Endometrial microvascular endothelial cells (primary cell): ENCODE measurements around the gene CALCOCO2. TPM values are rescaled to one million over a fixed set of nuclear protein-coding genes. Genes with fewer than 3 reads are reported as not detected.
"Not testable (repeated sequence)": the region's sequence is repeated elsewhere in the genome, so short reads cannot be mapped to it uniquely, and the experiment has no call there.

Source experiments
- in situ Hi-C: cut with HindIII; loops from 2 replicates; pipeline ENCODE4 v1.10.0; 2017; ENCODE audit warnings: low sequenced_read_pairs, low pct_unique_long_range_greater_than_20kb; ENCODE audit errors: inconsistent ontology term
- total RNA-seq: library from RNA; depleted of rRNA; stranded (reverse); fragments of >200 nt; gene quantifications from one replicate; pipeline ENCODE4 v1.2.3, GENCODE V29; 2015; ENCODE audit errors: inconsistent ontology term

Gene CALCOCO2
- total RNA-seq, 1 donor from 2014 or later: 42.0 TPM

DNA sequence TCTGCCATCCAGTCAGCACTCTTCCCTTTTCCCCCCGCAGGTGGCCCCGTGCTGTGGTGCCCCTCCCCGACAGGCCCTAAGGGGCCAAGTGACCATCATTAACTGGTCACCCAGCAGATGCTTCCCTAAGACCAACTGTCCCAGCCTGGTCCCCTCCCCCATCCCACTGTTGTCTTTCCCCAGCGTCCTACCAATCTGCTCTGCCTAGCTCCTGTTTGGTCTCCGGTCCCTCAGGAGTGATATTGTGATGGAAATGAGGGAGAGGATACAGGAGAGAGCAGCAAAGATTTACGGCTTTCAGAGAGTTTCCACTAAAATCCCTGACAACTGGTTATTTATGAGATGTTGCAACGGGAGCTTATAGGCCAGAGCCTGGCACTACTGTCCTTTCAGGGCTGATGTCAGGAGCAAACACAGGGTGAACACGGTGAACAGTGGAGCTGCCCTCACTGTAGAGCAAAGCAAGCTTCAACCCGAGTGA is 12.4 kb upstream of the CALCOCO2 start:
- in situ Hi-C loops: loop anchor here (10.0 kb wide), 1 partner anchor 66 kb away; no protein-coding TSS in a partner anchor

DNA sequence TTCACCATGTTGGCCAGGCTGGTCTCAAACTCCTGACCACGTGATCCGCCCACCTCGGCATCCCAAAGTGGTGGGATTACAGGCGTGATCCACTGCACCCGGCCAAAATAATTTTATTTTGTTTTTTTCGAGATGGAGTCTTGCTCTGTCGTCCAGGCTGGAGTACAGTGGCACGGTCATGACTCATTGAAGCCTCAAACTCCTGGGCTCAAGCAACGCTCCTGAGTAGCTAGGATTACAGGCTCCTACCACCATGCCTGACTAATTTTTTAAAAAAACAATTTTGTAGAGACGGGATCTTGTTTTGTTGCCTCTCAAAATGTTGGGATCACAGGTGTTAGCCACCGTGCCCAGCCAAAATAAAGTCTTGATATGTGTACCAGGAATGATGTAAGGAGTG is 11.4 kb upstream of the CALCOCO2 start:
- in situ Hi-C loops: loop anchor here (10.0 kb wide), 1 partner anchor 65 kb away; no protein-coding TSS in a partner anchor

DNA sequence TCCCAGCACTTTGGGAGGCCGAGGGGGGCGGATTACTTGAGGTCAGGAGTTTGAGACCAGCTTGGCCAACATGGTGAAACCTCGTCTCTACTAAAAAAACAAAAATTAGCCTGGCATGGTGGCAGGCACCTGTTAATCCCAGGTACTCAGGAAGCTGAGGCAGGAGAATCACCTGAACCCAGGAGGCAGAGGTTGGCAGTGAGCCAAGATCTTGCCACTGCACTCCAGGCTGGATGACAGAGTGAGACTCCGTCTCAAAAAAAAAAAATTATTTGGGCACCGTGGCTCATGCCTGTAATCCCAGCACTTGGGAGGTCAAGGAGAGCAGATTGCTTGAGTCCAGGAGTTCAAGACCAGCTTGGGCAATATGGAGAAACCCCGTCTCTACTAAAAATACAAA is 9.9 kb upstream of the CALCOCO2 start:
- in situ Hi-C loops: not testable (repeated sequence)

DNA sequence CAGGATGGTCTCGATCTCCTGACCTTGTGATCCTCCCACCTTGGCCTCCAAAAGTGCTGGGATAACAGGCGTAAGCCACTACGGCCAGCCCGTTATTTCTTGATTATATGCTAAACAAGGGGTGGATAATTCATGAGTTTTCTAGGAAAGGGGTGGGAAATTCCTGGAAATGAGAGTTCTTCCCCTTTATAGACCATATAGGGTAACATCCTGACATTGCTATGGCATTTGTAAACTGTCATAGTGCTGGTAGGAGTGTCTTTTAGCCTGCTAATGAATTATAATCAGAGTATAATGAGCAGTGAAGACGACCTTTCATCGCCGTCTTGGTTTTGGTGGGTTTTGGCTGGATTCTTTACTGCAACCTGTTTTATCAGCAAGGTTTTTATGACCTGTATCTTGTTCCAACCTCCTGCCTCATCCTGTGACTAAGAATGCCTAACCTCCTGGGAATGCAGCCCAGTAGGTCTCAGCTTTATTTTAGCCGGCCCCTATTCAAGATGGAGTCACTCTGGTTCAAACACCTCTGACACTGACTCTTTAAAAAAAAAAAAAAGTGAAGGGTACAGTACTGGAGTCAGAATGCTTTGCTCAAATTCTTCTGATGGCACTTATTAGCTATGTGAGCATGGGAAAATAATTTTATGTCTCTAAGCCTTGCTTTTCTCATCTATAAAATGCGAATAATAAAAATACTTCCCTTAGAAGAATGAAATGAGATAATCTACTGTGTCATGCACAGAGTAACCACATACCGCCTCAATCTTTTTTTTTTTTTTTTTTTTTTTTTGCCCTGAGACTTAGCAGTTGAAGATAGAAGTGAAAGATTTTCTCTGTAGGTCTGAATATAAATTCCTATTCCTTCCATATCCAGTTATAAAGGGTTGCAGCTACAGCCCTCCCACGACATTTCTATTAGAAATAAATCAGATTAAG is 5.1 kb upstream of the CALCOCO2 start:
- in situ Hi-C loops: no loop called here

DNA sequence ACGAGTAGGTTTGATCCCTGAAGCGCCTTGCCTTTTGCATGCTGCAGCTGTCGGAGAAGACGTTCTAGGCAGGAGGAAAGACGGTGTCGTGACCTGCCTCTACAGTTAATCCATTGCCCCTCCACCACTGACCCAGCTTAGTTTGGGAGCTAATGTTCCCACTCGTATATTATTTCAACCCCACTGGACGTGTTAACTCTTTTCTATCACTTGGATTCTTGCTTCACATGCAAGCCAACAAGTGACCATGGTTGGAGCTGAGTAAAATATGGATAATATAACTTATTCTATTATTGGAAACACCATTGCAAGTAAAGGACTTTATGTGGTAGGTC is 681 bp downstream of the CALCOCO2 start:
- in situ Hi-C loops: no loop called here

DNA sequence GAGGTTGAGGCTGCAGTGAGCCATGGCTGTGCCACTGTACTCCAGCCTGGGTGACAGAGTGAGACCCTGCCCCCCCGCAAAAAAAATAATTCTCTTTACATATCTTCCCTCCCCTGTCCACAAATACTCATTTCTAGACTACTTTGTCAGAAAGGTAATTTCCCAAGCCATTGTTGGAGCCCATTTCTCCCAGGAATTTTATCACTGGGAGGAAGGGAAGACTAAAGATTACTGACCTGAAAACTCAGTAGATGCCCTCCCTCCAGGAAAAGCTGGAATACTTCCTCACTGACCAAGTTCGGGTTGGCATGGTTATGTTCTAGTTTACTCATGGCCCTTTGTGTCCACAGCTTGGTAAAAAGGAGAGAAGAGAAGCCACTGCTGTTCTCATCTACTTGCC is 4.1 kb downstream of the CALCOCO2 start:
- in situ Hi-C loops: no loop called here

DNA sequence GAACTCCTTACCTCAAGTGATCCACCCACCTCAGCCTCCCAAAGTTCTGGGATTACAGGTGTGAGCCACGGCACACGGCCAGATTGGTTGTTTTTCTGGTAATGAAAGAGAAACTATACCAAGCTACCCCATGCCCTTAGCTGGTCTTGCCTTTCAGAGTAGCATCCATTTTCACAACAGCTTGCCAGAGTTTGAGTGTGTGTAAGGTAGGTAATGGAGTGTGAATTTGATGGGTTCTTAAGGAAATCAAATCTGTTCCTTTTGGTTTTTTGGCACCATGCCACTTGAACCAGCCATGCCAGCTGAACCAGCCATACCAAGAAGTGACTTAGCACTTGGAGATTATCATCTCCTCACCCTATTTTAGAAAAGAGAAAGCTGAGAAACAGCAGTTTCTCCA is 5.1 kb downstream of the CALCOCO2 start:
- in situ Hi-C loops: no loop called here

DNA sequence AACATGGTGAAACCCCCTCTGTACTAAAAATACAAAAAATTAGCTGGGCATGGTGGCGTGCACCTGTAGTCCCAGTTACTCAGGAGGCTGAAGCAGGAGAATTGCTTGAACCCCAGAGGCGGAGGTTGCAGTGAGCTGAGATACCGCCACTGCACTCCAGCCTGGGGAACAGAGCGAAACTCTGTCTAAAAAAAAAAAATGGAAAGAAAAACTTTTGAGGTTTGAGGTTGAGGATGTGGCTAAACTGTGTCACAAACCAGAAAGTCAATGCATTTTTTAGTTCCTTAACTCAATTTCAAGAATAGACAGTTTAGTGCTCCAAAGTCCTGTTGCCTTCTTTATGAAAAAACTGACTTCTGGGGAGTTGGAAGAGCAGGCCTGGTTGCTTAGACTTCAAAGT is 6.6 kb downstream of the CALCOCO2 start:
- in situ Hi-C loops: not testable (repeated sequence)

DNA sequence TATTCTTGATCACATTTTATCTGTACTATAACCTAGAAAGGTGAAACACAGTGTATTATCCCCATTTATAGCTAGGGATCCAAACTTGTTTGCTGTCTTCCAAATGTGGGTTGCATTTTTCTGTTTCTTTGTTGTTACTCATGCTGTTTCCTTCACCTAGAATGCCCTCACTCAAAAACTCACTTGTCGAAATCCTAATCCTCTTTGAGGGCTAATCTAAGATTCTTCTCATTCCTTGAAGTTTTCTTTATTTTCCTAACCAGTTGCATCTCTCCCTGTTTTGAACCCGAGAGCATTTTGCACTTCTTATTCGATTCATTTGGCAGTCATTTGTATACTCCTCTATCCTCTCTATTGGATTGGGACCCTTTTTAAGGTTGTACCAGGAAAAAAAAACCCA is 9.6 kb downstream of the CALCOCO2 start:
- in situ Hi-C loops: no loop called here

DNA sequence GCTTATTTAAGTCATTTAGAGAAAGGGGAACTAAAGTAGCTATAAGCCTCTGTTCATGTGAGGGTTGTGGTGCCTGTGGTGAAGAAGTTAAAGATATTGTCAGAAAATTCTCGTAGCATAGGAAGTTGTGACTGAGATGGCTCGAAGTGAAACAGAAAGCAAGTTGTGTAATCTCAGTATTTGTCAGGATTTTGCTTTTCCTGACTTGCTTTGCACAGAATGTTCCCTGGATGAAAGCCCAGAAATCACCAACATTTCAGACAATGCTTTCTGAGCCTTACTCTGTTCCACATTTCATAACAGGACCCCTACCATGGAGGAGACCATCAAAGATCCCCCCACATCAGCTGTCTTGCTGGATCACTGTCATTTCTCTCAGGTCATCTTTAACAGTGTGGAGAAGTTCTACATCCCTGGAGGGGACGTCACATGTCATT is 10.6 kb downstream of the CALCOCO2 start:
- in situ Hi-C loops: no loop called here

DNA sequence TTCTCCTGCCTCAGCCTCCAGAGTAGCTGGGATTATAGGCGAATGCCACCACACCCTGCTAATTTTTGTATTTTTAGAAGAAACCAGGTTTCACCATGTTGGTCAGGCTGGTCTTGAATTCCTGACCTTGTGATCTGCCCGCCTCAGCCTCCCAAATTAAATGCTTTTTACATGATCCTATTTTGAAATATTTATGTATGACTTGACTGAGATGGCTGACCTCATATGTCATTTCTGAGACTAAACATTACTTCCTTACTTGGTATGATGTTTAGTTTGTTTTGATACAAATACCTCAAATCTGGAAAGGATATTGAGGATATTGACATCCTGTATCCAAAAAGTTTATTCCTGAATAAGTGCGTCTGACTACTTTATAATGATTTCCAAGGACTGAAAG is 11.9 kb downstream of the CALCOCO2 start:
- in situ Hi-C loops: no loop called here

DNA sequence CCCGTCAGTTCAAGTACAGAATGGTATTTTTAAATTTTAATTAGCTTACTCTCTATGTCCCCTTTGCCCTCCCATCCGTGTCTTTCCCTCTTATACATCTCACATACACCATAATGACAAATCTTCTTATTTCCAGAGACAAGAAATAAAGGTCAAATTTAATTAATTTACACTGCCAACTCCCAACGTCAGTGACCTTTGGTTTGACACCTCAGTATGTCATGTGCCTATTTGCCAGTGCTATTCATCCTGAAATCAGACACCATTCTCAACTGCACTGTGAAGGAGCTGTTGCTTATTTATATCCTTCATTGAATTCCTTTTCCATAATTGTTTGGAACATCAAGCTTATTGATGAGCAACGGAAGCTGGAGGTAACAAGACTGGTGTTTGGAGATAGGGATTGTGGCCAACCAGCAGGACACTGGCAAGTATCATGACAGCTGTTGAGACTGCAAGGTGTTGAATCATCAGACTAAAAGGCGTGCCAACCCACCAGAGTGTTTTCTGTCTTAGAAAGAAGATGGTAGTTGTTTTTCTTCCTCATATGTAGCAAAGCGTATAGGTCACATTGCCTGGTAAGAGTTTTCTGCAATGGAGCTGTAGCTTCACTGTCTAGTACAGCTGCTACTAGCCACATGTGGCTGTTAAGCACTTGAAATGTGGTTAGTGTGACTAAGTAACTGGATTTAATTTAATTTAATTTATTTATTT is 12.5 kb downstream of the CALCOCO2 start:
- in situ Hi-C loops: no loop called here

DNA sequence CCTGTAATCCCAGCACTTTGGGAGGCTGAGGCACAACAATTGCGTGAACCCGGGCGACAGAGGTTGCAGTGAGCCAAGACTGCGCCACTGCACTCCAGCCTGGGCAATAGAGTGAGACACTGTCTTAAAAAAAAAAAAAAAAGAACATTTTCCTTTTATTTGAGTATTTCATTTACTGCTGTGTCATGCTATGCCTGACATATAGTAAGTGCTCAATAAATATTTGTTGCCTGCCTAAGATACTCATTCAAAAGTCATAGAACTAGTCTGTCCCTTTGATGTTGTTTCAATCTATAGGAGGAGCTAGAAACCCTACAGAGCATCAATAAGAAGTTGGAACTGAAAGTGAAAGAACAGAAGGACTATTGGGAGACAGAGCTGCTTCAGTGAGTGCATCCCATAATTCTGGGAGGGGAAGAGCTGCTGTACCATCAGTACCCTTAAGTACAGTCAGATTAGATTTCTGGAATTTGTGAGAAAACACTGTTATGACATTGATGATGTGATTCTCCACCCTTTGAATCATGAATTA is 20.0 kb downstream of the CALCOCO2 start:
- in situ Hi-C loops: no loop called here

DNA sequence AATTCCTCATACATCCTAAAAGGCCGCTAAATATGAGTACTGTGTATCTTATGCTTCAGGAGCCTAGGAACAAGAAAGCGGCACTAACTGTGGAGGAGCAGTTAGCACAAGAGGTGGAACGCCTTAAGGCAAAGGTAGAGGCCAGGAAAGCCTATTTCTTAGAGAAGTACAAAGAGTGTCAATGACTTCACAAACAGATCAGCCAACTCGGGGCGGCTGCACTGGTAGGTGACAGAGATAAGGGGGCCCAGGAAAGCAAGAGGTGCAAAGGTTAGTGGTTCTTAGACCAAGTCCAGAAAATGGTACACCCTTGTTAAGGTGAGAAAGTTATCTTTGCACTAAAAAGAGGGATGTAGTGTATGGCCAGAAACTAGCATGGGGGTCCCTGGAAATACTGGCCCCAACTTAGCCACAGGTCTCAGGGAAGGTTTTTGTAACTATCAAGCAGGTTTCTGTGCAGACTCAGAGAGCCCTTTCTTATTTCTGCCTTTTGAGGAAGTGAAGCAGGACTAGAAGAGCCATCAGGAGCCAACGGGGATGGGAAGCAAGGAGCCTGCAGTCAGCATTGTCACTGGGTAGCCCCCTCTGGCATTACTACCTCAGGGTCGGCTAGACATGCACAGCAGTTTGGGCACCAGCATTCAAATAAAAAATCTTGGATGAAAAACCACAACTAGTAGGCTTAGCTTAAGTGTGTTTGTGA is 24.1 kb downstream of the CALCOCO2 start:
- in situ Hi-C loops: no loop called here

DNA sequence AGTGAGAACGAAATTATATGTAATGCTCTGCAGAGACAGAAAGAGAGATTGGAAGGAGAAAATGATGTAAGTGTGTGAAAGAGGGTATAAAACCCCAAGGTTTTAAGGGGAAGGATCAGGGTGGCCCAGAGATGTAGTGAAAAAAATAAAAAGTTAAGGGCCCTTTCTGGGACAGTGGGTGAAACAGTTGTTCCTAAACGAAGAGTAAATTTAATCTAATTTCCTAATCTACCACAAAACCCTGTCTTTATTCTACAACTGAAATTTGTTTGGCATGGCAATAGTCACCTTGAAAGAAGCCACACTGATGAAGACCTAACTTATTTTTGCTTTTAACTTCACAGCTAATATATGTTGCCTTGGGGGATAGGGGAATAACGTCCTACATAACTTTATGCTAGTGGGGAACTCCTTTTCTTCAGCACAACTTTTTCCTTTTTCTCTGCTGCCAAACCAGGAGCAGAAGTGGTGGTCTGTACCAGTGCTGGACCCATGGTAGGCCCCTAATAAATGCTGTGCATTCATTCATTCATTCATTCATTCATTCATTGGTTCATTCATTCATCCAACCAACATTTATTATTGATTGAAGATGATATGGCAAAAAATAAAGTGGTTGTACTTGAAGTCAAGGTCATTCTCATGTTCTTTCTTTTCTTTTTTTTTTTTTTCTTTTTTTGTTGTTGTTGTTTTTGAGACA is 25.4 kb downstream of the CALCOCO2 start:
- in situ Hi-C loops: no loop called here

DNA sequence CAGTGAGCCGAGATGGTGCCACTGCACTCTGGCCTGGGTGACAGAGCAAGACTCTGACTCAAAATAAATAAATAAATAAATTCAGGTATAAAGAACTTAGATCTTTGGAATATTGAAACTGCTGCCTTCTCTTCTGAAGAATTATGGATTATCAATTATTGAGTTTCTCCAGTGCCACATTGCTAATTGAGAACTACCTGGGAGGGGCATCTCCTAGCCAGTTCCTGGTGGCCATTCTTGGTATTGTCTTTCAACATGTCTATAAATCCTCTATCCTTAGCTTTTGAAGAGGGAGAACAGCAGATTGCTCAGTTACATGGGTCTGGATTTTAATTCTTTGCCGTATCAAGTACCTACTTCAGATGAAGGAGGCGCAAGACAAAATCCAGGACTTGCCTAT is 29.2 kb downstream of the CALCOCO2 start:
- in situ Hi-C loops: no loop called here

DNA sequence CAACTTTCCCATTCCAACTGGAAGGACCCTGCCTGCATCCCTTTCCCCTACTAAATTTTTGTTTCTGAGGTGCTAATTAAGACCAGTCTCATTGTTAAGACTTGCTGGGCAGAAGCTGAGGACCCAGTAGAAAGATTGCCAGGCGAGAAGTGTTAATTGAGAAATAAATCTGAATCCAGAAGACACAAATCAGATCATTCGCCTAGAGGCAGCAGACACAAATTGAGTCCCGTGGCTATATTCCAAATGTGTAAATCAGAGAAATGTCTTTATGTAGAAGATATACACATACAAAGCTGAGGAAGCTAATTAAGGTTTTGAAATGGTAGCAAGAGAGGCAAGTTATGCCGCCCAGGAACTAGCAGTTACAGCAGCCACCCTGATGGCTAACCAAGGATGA is 29.6 kb downstream of the CALCOCO2 start:
- in situ Hi-C loops: no loop called here

DNA sequence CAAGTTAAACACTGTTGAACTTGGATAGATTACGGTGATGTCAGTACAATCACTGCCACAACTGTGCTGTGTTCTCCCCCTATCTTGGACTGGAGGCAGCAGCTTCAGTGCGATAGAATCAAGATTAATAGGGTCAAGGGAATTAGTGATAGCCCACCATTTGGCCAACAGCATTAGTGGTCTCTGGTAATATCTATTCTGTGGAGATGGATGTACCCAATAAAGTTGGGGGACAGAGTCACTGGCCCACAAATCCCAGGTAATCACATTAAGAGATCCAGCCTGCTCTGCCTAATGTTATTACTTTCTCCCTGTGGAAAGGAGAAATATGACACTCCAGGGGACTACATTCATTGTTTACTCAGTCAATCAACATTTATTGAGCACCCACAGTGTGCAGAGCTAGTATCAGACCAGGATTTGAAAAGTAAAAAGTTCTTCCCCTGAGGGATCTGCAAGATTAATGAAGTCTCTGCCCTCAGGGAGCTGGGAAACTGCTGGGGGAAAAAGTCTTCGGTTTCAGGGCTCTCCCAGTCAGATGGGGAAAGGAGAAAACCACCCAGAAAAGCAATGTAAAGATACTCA is 38.2 kb downstream of the CALCOCO2 start:
- in situ Hi-C loops: no loop called here
